Adrenal gland (tissue), 12 donors: Measurements from ENCODE around the gene BRSK1. TPM values are rescaled to one million over a fixed set of nuclear protein-coding genes. Genes with fewer than 3 reads are reported as not detected.

Experiments
- DNase-seq, 7 donors: peaks; one replicate each; pipeline ENCODE4 v3.0.0-alpha.2; 2019 to 2020
- H3K27ac ChIP-seq, 5 donors: fragments of 200-600 bp; sonication (generic) in 4 of 5; 1 replicate in 3 of 5; 2 replicates in 2 of 5; pipeline versions ENCODE4 v1.5.1 to v1.8.0; 2016 to 2020; ENCODE audit warnings: mild to moderate bottlenecking in 1 of 5
- H3K27me3 ChIP-seq: fragments of 200-600 bp; 2 replicates; pipeline ENCODE4 v1.8.0; 2021
- H3K36me3 ChIP-seq, 2 donors: fragments of 200-600 bp; replicated peaks in 1 of 2; 1 replicate in 1 of 2; 2 replicates in 1 of 2; pipeline versions ENCODE4 v1.5.1 to v1.8.0; 2018 to 2022
- H3K4me1 ChIP-seq, 2 donors: fragments of 200-600 bp; replicated peaks in 1 of 2; 1 replicate in 1 of 2; 2 replicates in 1 of 2; pipeline versions ENCODE4 v1.5.1 to v1.8.0; 2018 to 2021
- H3K4me3 ChIP-seq, 4 donors: fragments of 200-600 bp; sonication (generic) in 3 of 4; one replicate each; pipeline ENCODE4 v1.5.1; 2016 to 2018
- H3K9me3 ChIP-seq, 3 donors: fragments of 200-600 bp; sonication (generic) in 1 of 3; replicated peaks in 1 of 3; 1 replicate in 2 of 3; 2 replicates in 1 of 3; pipeline versions ENCODE4 v1.5.1 to v1.8.0; 2016 to 2021
- POLR2A ChIP-seq, 2 donors: fragments of 450-650 bp; IDR thresholded peaks; one replicate each; pipeline ENCODE4 v1.6.1; 2017; ENCODE audit warnings: antibody characterized with exemption in 2 of 2, mild to moderate bottlenecking in 2 of 2, moderate library complexity in 1 of 2
- WGBS, 4 donors: extraction: QIAGEN DNeasy Blood & Tissue Kit in 2 of 4; methylation state at CpG; one replicate each; pipeline versions ENCODE4 v1.1.5 to v1.1.7; 2013 to 2017; 5-methylcytosine and 5-hydroxymethylcytosine counted together
- intact Hi-C, 2 donors: fragments of 100-400 bp; cut with DNase I; formaldehyde crosslinking; loops; one replicate each; pipeline versions ENCODE4 v1.14.1 to v1.15.0; 2022 to 2023
- polyA plus RNA-seq, 3 donors: library from polyadenylated mRNA; stranded (reverse); fragments of 200-250 nt in 2 of 3; fragments of 350-450 nt in 1 of 3; fragmentation: Illumina TruSeq in 1 of 3; extraction: RNeasy Lipid Tissue Mini Kit (QIAGEN cat#74804) in 1 of 3; gene quantifications; one replicate each; pipeline ENCODE4 v1.2.3, GENCODE V29; 2013 to 2014
- total RNA-seq, 9 donors: library from RNA; depleted of rRNA in 4 of 9; stranded (reverse); fragments of >200 nt in 4 of 9; fragments of 120-200 nt in 1 of 9; fragmentation: NEBNext Ultra II Directional in 1 of 9; extraction: Animal tissue kit (Norgen Biotek cat#: 25700) in 1 of 9; gene quantifications; one replicate each; pipeline versions ENCODE4 v1.1.0 to v1.2.4, GENCODE V29; 2013 to 2023
- TF ChIP-seq, protein P1 (sequence below), 6 experiments: fragments of 450-650 bp in 4 of 6; fragments of 200-600 bp in 2 of 6; sonication (generic) in 1 of 6; IDR thresholded peaks; 1 replicate in 5 of 6; 2 replicates in 1 of 6; pipeline versions ENCODE4 v1.5.1 to v1.8.0; 2016 to 2021; ENCODE audit warnings: antibody characterized with exemption in 6 of 6, mild to moderate bottlenecking in 2 of 6, moderate library complexity in 1 of 6
- donor health status: healthy with polysubstance abuse.
- donor health status: Bipolar disorder and iron deficiency.
- donor health status: DM: yes; HTN: yes; CAD: no.
- donor health status: DM: no; HTN: no; CAD: no.
- donor health status: DM: no; HTN: no; CAD: no.
- donor health status: DM: yes; HTN: yes; CAD: no.

Gene BRSK1
- total and polyA plus RNA-seq, 12 donors, result 2.0 to 64.3 (median 13.6) TPM

DNA sequence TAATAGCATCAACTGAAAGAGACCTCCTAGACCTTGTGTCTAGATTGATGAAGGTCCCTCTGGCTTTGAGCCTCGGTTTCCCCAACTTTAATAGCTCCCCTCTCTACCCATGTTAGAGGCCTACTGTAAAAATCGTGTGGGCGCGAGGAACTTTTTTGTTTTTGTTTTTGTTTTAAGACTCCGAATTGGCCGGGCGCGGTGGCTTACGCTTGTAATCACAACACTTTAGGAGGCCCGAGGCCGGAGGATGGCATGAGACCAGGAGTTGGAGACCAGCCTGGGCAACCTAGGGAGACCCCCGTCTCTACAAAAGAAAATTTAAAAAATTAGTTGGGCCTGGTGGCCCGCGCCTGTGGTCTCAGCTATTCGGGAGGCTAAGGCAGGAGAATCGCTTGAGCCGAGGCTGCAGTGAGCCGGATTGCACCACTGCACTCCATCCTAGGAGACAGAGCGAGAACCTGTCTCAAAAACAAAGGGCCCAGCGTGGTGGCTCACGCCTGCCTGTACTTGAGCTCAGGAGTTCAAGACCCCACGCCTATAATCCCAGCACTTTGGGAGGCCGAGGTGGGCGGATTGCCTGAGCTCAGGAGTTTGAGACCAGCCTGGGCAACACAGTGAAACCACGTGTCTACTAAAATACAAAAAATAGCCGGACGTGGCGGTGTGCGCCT, 24.1 kb upstream of the BRSK1 start:
- Histone ChIP-seq H3K9me3 (no peaks in the 10 kb centered on the region), H3K27me3 (no peaks in the 10 kb centered on the region), H3K4me3 (peak overlapping the region in 2 of 4 donors; percentile 23 to 47), H3K4me1 (peaks cover 32 to 40% of the 10 kb centered on the region in 2 donors), H3K36me3 (no peaks in the 10 kb centered on the region), H3K27ac (peak overlapping the region; percentile 34 to 98 (median 91))
- peak in 1 of 7 donors; percentile 57 for DNase-seq
- no peak for TF ChIP-seq POLR2A (IDR thresholded peaks at IDR 0.05)
- TF ChIP-seq, protein P1, sequence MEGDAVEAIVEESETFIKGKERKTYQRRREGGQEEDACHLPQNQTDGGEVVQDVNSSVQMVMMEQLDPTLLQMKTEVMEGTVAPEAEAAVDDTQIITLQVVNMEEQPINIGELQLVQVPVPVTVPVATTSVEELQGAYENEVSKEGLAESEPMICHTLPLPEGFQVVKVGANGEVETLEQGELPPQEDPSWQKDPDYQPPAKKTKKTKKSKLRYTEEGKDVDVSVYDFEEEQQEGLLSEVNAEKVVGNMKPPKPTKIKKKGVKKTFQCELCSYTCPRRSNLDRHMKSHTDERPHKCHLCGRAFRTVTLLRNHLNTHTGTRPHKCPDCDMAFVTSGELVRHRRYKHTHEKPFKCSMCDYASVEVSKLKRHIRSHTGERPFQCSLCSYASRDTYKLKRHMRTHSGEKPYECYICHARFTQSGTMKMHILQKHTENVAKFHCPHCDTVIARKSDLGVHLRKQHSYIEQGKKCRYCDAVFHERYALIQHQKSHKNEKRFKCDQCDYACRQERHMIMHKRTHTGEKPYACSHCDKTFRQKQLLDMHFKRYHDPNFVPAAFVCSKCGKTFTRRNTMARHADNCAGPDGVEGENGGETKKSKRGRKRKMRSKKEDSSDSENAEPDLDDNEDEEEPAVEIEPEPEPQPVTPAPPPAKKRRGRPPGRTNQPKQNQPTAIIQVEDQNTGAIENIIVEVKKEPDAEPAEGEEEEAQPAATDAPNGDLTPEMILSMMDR (IDR thresholded peaks at IDR 0.05), result no peak
- intact Hi-C loops, result no loop called here
- WGBS, 4 donors, result 41 to 48% (median 45%) methylated on average over 27 to 29 of the region's 29 CpGs

DNA sequence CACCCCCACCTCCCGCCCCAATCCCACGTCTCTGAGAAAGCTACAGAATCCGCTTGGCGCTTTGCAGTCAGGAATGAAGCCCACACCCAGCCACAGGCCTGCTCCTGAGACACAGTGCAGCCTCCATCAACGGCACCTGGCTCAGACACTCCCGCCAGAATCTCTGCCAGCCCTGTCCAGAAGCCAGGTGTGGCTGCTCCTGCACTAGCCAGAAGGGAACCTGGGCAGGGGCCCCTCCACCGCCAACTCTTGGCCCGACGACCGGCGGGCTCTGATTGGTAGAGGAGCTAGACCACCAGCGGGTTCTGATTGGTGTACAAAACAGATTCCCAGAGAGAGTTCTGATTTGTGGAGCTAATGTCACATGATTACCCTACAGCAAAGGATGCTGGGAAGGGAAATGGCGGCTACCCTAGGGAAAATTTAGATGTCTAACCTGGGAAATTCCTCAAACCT, 22.1 kb upstream of the BRSK1 start:
- H3K27ac ChIP-seq, result no peak overlapping the region
- no peak overlapping the region for H3K4me3 ChIP-seq
- no peaks in the 10 kb centered on the region for H3K9me3 ChIP-seq
- no peak for TF ChIP-seq POLR2A (IDR thresholded peaks at IDR 0.05)
- TF ChIP-seq, protein P1 (IDR thresholded peaks at IDR 0.05), result no peak
- H3K36me3 ChIP-seq, result no peaks in the 10 kb centered on the region
- DNase-seq, result no peak
- no peaks in the 10 kb centered on the region for H3K27me3 ChIP-seq
- peaks cover 14 to 19% of the 10 kb centered on the region in 2 donors for H3K4me1 ChIP-seq
- 93 to 96% (median 94%) methylated on average over 10 to 13 of the region's 13 CpGs for WGBS, 4 donors
- intact Hi-C loops, result no loop called here

DNA sequence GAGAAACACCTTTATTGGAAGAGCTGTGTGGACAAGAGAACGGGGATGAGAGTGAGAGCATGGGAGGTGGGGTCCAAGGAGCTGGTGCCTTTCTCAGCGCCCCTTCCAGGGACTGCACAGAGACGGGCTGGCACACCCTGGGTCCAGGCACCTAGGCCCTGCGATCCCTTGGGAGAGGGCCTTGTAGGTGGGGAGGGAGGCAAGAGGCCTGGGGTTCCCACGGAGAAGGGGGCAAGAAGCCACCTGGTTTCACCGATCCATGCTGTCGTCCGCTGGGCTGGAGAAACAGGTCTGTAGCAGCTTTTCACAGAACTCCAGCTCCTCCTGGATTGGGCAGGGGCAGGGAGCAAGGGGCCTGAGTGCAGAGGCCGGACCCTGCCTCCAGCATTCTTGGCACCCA, 21.4 kb upstream of the BRSK1 start:
- no peak overlapping the region for H3K27ac ChIP-seq
- 95 to 97% (median 96%) methylated on average over 8 to 9 of the region's 9 CpGs for WGBS, 4 donors
- H3K9me3 ChIP-seq, result no peaks in the 10 kb centered on the region
- intact Hi-C loops, result no loop called here
- no peaks in the 10 kb centered on the region for H3K36me3 ChIP-seq
- H3K27me3 ChIP-seq, result no peaks in the 10 kb centered on the region
- TF ChIP-seq, protein P1 (IDR thresholded peaks at IDR 0.05), result no peak
- TF ChIP-seq POLR2A (IDR thresholded peaks at IDR 0.05), result no peak
- DNase-seq, result no peak
- H3K4me3 ChIP-seq, result no peak overlapping the region
- peaks cover 8 to 13% of the 10 kb centered on the region in 2 donors for H3K4me1 ChIP-seq

GRCh38 chr19:55264531-55264930, 19.3 kb upstream of the BRSK1 start:
- peaks cover 5 to 8% of the 10 kb centered on the region in 2 donors for H3K4me1 ChIP-seq
- no peaks in the 10 kb centered on the region for H3K36me3 ChIP-seq
- intact Hi-C loops, result no loop called here
- TF ChIP-seq POLR2A (IDR thresholded peaks at IDR 0.05), result no peak
- TF ChIP-seq, protein P1 (IDR thresholded peaks at IDR 0.05), result no peak
- 73 to 94% (median 89%) methylated on average over 4 to 5 of the region's 5 CpGs for WGBS, 4 donors
- no peaks in the 10 kb centered on the region for H3K9me3 ChIP-seq
- H3K27me3 ChIP-seq, result no peaks in the 10 kb centered on the region
- DNase-seq, result no peak
- no peak overlapping the region for H3K27ac ChIP-seq
- no peak overlapping the region for H3K4me3 ChIP-seq
